ENCODE results near the gene EMCN. TPM values are rescaled to one million over a fixed set of nuclear protein-coding genes. Genes with fewer than 3 reads are reported as not detected.

Gene EMCN
- total and polyA plus RNA-seq, 2 of the 8 experiments (the other 6 are each of a cell fraction or from before 2014, with no cell fraction given): not detected

DNA sequence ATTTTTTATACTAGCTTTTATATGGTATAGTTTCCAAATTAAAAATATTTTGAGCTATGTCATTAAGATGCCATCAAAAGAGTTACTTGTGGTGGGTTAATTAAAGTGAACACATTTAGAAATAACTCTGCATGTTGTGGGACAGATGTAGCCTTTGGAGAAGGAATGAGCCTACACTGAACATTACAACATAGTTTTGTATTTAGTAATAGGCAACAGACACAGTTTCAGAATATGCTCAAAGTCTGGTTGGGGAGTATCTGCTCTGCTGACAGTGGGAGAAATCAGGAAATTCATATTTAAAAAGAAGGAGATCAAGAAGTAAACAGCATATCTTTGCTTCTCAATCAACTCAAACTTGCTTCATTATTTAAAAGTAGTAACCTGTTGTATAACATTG, 23.7 kb downstream of the EMCN start:
- ChIA-PET POLR2A (ENCODE audit: partially characterized antibody) (no interaction called here), CTCF (ENCODE audit: partially characterized antibody) (no interaction called here)
- H3K27ac ChIP-seq (ENCODE audit: low read depth, low read length): no peak overlapping the region
- H3K4ac ChIP-seq (replicated peaks; ENCODE audit: insufficient read length, low read depth, low read length): no peak overlapping the region
- H3K23me2 ChIP-seq (ENCODE audit: low read depth, low read length): no peaks in the 10 kb centered on the region
- H3K27me3 ChIP-seq (replicated peaks in 1 of 4; ENCODE audit: control insufficient read depth in 3 of 4, extremely low read depth in 1 of 4, insufficient read depth in 3 of 4, low read length in 3 of 4): no peaks in the 10 kb centered on the region
- H2BK120ac ChIP-seq (replicated peaks; ENCODE audit: low read depth, low read length): no peak overlapping the region
- no peak overlapping the region for H2AFZ ChIP-seq (ENCODE audit: low read length)
- no peaks in the 10 kb centered on the region for H3K4me1 ChIP-seq (replicated peaks in 1 of 4; ENCODE audit: control insufficient read depth in 3 of 4, insufficient read depth in 4 of 4, low read length in 3 of 4)
- H2BK20ac ChIP-seq (ENCODE audit: low read length): no peak overlapping the region
- no peaks in the 10 kb centered on the region for H3K79me2 ChIP-seq (ENCODE audit: control insufficient read depth in 1 of 2, insufficient read depth in 2 of 2, low read length in 2 of 2)
- H3K4me3 ChIP-seq (ENCODE audit: extremely low read depth in 1 of 4, insufficient read depth in 2 of 4, low read depth in 3 of 4, low read length in 4 of 4): no peak overlapping the region
- H3K23ac ChIP-seq (ENCODE audit: insufficient read length): no peak overlapping the region
- no peak for TF ChIP-seq SP1 (IDR thresholded peaks at IDR 0.05; ENCODE audit: low read depth, low read length)
- TF ChIP-seq HDAC6 (IDR thresholded peaks at IDR 0.05; ENCODE audit: low read depth, low read length): no peak
- TF ChIP-seq TBP (IDR thresholded peaks at IDR 0.05; ENCODE audit: low read depth, low read length): no peak
- TF ChIP-seq MAFK (IDR thresholded peaks at IDR 0.05; ENCODE audit: low read depth, low read length): no peak
- TF ChIP-seq NANOG (IDR thresholded peaks at IDR 0.05; ENCODE audit: insufficient read depth, low read depth, low read length, poor library complexity, severe bottlenecking): no peak
- TF ChIP-seq, protein P1, sequence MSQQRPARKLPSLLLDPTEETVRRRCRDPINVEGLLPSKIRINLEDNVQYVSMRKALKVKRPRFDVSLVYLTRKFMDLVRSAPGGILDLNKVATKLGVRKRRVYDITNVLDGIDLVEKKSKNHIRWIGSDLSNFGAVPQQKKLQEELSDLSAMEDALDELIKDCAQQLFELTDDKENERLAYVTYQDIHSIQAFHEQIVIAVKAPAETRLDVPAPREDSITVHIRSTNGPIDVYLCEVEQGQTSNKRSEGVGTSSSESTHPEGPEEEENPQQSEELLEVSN (IDR thresholded peaks at IDR 0.05): no peak
- no peak for FAIRE-seq
- H2AK5ac ChIP-seq (ENCODE audit: low read depth, low read length): no peak overlapping the region
- H3K79me1 ChIP-seq (ENCODE audit: low read depth, low read length): no peaks in the 10 kb centered on the region
- no peak for DNase-seq (ENCODE audit: low read depth in 1 of 2, low spot score in 2 of 2)
- no peak overlapping the region for H3K56ac ChIP-seq (replicated peaks; ENCODE audit: insufficient read length, low read depth, low read length)
- no peak overlapping the region for H2BK15ac ChIP-seq (ENCODE audit: low read length)
- no peak overlapping the region for H2BK12ac ChIP-seq (ENCODE audit: low read depth, low read length)
- no peak overlapping the region for H4K5ac ChIP-seq (ENCODE audit: insufficient read length, low read depth, low read length)
- H3K9ac ChIP-seq (replicated peaks in 1 of 4; ENCODE audit: extremely low read depth in 1 of 4, low read depth in 3 of 4, low read length in 3 of 4): no peak overlapping the region
- no peak overlapping the region for H3K4me2 ChIP-seq (ENCODE audit: insufficient read depth in 1 of 2, low read depth in 2 of 2, low read length in 2 of 2)
- H2BK5ac ChIP-seq (ENCODE audit: low read depth, low read length): no peak overlapping the region
- no peak overlapping the region for H4K8ac ChIP-seq (ENCODE audit: extremely low read depth, insufficient read depth, low read length)
- H3K18ac ChIP-seq (ENCODE audit: extremely low read depth, low read length): no peak overlapping the region
- H4K91ac ChIP-seq (replicated peaks; ENCODE audit: insufficient read length, low read length): no peak overlapping the region
- no peaks in the 10 kb centered on the region for H3K36me3 ChIP-seq (ENCODE audit: control insufficient read depth in 2 of 4, insufficient read depth in 4 of 4, low read length in 3 of 4)
- no peak overlapping the region for H3K14ac ChIP-seq (ENCODE audit: insufficient read length)
- no peaks in the 10 kb centered on the region for H3K9me3 ChIP-seq (ENCODE audit: insufficient read depth in 2 of 2, low read depth in 1 of 2, low read length in 1 of 2)
- no peaks in the 10 kb centered on the region for H4K20me1 ChIP-seq (replicated peaks in 1 of 2; ENCODE audit: control insufficient read depth in 1 of 2, insufficient read depth in 2 of 2, low read length in 2 of 2)
